Panc1 (cell line): ENCODE results near the gene DAPK2. TPM values are rescaled to one million over a fixed set of nuclear protein-coding genes. Genes with fewer than 3 reads are reported as not detected.

Experiments
- ATAC-seq: fragments of 200-7000 bp; cut with Tn5 transposase; 2 replicates; pipeline ENCODE4 v1.9.1; 2020; ENCODE audit warnings: mild to moderate bottlenecking, moderate library complexity
- BruUV-seq: library from RNA; stranded (reverse); fragments of 400-500 nt; replicated peaks from 2 replicates; lab custom pipeline; 2021; lab: Mats Ljungman, UMichigan
- CTCF ChIA-PET: fragments of 300-600 bp; sonication (Branson Sonifier 250); formaldehyde crosslinking; loops from one replicate; lab custom pipeline; 2022; ENCODE audit warnings: antibody characterized with exemption; lab: Charles Lee
- POLR2A ChIA-PET: fragments of 300-600 bp; sonication (Branson Sonifier 250); formaldehyde crosslinking; loops from one replicate; lab custom pipeline; 2022; ENCODE audit warnings: antibody characterized with exemption; lab: Charles Lee
- DNase-seq: peaks from one replicate; pipeline ENCODE4 v3.0.0-alpha.2; 2010; ENCODE audit warnings: low read depth, low spot score
- H3K27ac ChIP-seq: 2 replicates; pipeline ENCODE4 v1.5.1; 2011; ENCODE audit warnings: mild to moderate bottlenecking, low read length, inconsistent platforms
- H3K27me3 ChIP-seq: fragments of 200-500 bp; sonication (Bioruptor generic); 2 replicates; pipeline ENCODE4 v1.6.0; 2014; ENCODE audit warnings: low read length, inconsistent platforms; ENCODE audit not compliant: control insufficient read depth, insufficient read depth
- H3K36me3 ChIP-seq: fragments of 200-500 bp; sonication (Bioruptor generic); 2 replicates; pipeline ENCODE4 v1.5.1; 2014; ENCODE audit warnings: inconsistent platforms, mild to moderate bottlenecking, low read length, moderate library complexity; ENCODE audit not compliant: control insufficient read depth, insufficient read depth
- H3K4me1 ChIP-seq: 2 replicates; pipeline ENCODE4 v1.5.1; 2011; ENCODE audit warnings: inconsistent platforms, mild to moderate bottlenecking, low read length, moderate library complexity; ENCODE audit not compliant: control insufficient read depth, insufficient read depth
- H3K4me3 ChIP-seq, 2 experiments: 2 replicates each; pipeline ENCODE4 v1.5.1; 2011 to 2012; ENCODE audit warnings: low read depth in 2 of 2, low read length in 2 of 2, mild to moderate bottlenecking in 2 of 2, inconsistent platforms in 1 of 2, moderate library complexity in 1 of 2
- H3K9me3 ChIP-seq: fragments of 200-500 bp; sonication (Bioruptor generic); 2 replicates; pipeline ENCODE4 v1.5.1; 2014; ENCODE audit warnings: low read depth, mild to moderate bottlenecking, inconsistent platforms, low read length, moderate library complexity; ENCODE audit not compliant: control insufficient read depth, insufficient read depth
- CTCF ChIP-seq: fragments of 450-650 bp; IDR thresholded peaks from 2 replicates; pipeline ENCODE4 v1.5.1; 2017; ENCODE audit warnings: mild to moderate bottlenecking
- POLR2AphosphoS5 ChIP-seq: IDR thresholded peaks from 2 replicates; pipeline ENCODE4 v1.6.1; 2012; ENCODE audit warnings: mild to moderate bottlenecking, low read depth, low read length, moderate library complexity
- REST ChIP-seq, 2 experiments: IDR thresholded peaks; 2 replicates each; pipeline ENCODE4 v1.6.1; 2011 to 2012; ENCODE audit warnings: low read depth in 2 of 2, control low read depth in 1 of 2, low read length in 1 of 2, mild to moderate bottlenecking in 1 of 2, moderate library complexity in 1 of 2; ENCODE audit not compliant: insufficient read depth in 1 of 2
- SIN3A ChIP-seq: IDR thresholded peaks from 2 replicates; pipeline ENCODE4 v1.6.1; 2012; ENCODE audit warnings: low read depth, mild to moderate bottlenecking, low read length, moderate library complexity, borderline replicate concordance; ENCODE audit not compliant: insufficient read depth
- TCF7L2 ChIP-seq: IDR thresholded peaks from 2 replicates; pipeline ENCODE4 v1.6.1; 2011; ENCODE audit warnings: mild to moderate bottlenecking, low read depth, low read length, inconsistent platforms
- in situ Hi-C: cut with HindIII; loops from 2 replicates; pipeline ENCODE4 v1.10.0; 2016; ENCODE audit warnings: low sequenced_read_pairs, low pct_unique_long_range_greater_than_20kb
- intact Hi-C: fragments of 100-400 bp; cut with micrococcal nuclease; formaldehyde crosslinking; loops from one replicate; pipeline ENCODE4 v1.10.0; 2022; ENCODE audit not compliant: unreplicated experiment
- total RNA-seq: library from RNA; stranded (reverse); gene quantifications from one replicate; pipeline ENCODE4 v1.2.1, GENCODE V29; 2021; ENCODE audit not compliant: unreplicated experiment

The DAPK2 gene
- total RNA-seq, 1 experiment from 2014 or later: 10.2 TPM

- no peak overlapping the region for H3K4me3 ChIP-seq
- no TSS peak for BruUV-seq
- TF ChIP-seq POLR2AphosphoS5: no peak
- no peak for TF ChIP-seq SIN3A
- TF ChIP-seq TCF7L2: no peak
- no peak for TF ChIP-seq CTCF
- TF ChIP-seq REST (IDR thresholded peaks at IDR 0.05; ENCODE audit: insufficient read depth in 1 of 2, low read depth in 2 of 2, low read length in 1 of 2): no peak
- H3K27me3 ChIP-seq: no peaks in the 10 kb centered on the region
- in situ Hi-C loops: no loop called here
- DNase-seq (no peak), ATAC-seq (no peak)
- H3K36me3 ChIP-seq: no peaks in the 10 kb centered on the region
- POLR2A ChIA-PET: no interaction called here
- no peaks in the 10 kb centered on the region for H3K4me1 ChIP-seq
- H3K9me3 ChIP-seq: no peaks in the 10 kb centered on the region
- H3K27ac ChIP-seq: no peak overlapping the region
- intact Hi-C loops: no loop called here
- CTCF ChIA-PET: no interaction called here
Observed at GRCh38 chr15:63978511-63979261, 67.6 kb downstream of the DAPK2 start.

GRCh38 chr15:63977119-63977518 lies 69.2 kb downstream of the DAPK2 start:
- no peak for TF ChIP-seq REST (IDR thresholded peaks at IDR 0.05; ENCODE audit: insufficient read depth in 1 of 2, low read depth in 2 of 2, low read length in 1 of 2)
- TF ChIP-seq TCF7L2: no peak
- no peak for TF ChIP-seq CTCF
- no peak overlapping the region for H3K27ac ChIP-seq
- H3K4me1 ChIP-seq: no peaks in the 10 kb centered on the region
- H3K36me3 ChIP-seq: no peaks in the 10 kb centered on the region
- H3K4me3 ChIP-seq: no peak overlapping the region
- no peak for DNase-seq
- no TSS peak for BruUV-seq
- no peak for ATAC-seq
- in situ Hi-C loops (no loop called here), intact Hi-C loops (no loop called here)
- POLR2A ChIA-PET: no interaction called here
- no peaks in the 10 kb centered on the region for H3K27me3 ChIP-seq
- CTCF ChIA-PET: no interaction called here
- no peaks in the 10 kb centered on the region for H3K9me3 ChIP-seq
